Measurements from ENCODE around the gene PTBP2.

PTBP2 gene

DNA sequence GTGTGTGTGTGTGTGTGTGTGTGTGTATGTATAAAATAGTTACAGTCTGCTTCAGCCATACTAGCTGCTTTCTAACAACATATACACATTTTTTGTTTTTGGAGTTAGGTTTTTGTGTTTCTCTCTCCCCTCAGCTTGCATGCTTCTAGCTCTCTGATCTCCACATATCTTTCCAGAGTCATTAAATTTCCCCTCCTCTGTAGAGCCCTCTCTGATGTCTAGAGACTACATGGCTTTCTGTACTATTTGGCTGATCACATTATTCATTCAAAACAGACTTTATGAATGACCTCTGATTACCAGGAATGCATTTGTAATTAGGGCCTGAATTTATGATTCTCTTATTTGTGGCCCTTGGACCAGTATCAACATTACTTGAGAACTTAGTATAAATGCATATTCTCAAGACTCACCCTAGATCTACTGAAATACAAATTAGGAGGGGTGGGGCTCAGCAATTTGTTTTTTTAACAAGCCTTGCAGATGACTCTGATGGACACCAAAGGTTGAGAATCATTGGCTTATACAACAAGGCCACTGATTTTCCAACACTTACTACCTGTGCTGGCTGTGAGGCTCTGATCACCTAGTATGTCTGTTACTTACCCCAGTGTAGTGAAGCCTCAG lies 104.5 kb downstream of the PTBP2 start:
- DNase-seq, result no peak

DNA sequence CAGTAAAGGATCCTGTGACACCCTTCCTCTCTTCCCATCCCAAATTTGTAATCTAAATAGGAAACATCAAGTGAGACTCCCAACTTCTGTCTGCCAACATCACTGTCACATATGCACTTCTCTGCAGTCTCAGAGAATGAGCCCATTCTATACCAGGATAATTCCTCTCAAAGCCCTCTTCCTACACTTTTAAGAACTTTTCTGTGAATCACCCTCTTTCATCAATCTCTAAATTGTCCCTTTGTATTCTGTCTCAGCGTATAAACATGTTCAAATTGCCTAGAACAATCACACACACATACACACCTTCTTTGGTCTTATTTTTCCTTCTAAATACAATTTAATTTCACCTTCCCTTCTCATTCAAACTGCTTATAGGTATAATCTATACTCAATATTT lies 111.8 kb downstream of the PTBP2 start:
- no peak for DNase-seq

GRCh38 chr1:96834986-96835385 lies 113.4 kb downstream of the PTBP2 start:
- no peak for DNase-seq

- DNase-seq, result no peak
These were observed 115.6 kb downstream of the PTBP2 start for GRCh38 chr1:96837057-96837780.

- DNase-seq, result no peak
These were observed 116.2 kb downstream of the PTBP2 start for GRCh38 chr1:96837781-96838216.

GRCh38 chr1:96840396-96840795 lies 118.8 kb downstream of the PTBP2 start:
- DNase-seq, result no peak

DNA sequence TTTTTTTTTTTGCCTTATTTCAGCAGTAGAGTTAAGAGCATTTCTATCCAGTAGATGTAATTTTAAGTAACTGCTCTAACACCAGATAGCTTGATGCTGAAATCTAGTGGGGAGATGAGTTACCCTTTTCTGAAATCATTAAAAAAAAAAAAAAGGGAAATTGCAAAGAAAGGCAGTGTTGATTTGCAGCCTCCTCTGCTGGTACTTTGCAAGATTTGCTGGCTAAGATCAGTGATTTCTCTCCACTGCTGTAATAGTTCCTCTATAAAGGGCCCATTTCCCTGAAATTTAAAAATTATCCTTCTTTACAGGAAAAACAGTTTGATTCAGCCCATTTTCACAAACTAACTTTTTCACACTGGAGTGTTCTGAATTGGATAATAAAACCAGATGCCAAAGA lies 120.6 kb downstream of the PTBP2 start:
- DNase-seq, result no peak

- DNase-seq, result no peak
These were observed 121.6 kb downstream of the PTBP2 start for GRCh38 chr1:96843196-96843595.

DNA sequence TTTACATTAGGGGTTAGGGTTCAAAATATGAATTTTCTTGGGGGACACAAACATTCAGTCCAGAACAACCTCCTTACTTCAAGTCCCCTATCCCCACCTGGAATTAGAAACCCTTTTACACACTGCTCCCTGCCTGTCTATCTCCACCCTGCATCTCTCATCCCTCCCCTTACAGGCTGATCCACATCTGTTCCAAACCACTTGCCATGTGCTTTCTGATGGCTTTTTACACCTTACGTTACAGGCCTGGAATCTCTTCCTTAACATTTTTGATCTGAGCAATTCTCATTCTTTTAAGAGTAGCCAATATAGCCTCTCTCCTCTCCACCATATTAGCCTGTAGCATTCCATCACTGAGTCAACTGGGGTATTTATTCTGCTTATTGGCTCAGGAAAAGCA lies 122.0 kb downstream of the PTBP2 start:
- no peak for DNase-seq

DNA sequence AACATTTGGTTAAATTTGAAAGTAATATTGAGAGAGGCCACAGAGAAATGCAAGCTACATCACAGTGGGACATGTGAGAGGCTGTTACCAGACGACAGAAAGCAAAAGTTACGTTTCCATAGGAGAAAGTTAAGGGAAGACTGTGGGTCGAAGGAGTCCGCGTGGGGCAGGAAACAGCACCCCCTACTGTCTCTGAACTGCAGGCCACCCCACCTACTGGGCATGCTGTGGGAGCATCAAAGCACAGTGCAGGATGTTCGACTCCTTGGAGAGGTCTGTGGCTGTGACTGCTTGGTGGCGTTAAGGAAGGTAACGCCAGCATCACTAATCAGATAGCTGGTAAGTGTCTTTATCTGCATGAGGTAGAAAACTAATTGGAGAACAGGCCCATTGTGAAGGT lies 123.9 kb downstream of the PTBP2 start:
- DNase-seq, result no peak

DNA sequence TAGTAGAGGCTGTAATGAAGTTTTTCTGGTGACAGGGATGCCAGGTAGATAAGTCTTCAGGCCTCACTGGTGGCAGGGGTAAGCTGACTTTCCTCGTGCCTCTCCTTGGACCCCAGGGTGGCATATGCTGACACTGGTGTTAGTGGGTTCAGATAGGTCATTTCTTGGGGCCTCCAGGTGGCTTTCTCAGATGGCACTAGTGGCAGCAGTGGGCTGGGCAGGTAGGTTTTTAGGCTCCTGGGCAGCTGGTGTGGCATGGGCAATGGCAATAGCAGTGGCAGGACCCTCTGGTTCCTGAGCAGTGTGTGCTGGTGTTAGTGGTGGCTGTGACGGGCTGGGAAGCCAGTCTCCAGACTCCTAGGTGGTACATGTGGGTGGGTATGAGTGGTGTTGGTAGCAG lies 140.3 kb downstream of the PTBP2 start:
- no peak for DNase-seq

GRCh38 chr1:96863449-96863848 lies 141.9 kb downstream of the PTBP2 start:
- DNase-seq, result no peak

Data from NCI-H2081 (cell line).